Activated naive CD4-positive, alpha-beta T cell treated with anti-CD3 and anti-CD28 coated beads for 36 hours (primary cell): Measurements from ENCODE around the gene SMAD2. TPM values are rescaled to one million over a fixed set of nuclear protein-coding genes. Genes with fewer than 3 reads are reported as not detected.

Source experiments
- CTCF ChIA-PET: fragments of 350-600 bp; sonication (Branson Sonifier 250); formaldehyde crosslinking; loops from one replicate; lab custom pipeline; 2021; ENCODE audit warnings: antibody characterized with exemption; lab: Charles Lee
- DNase-seq: peaks from one replicate; pipeline ENCODE4 v3.0.0-alpha.2; 2020
- H3K27ac Mint-ChIP-seq: one replicate; pipeline ENCODE4 v1.8.0; 2021; ENCODE audit warnings: mild to moderate bottlenecking, mixed read lengths
- H3K27me3 Mint-ChIP-seq: one replicate; pipeline ENCODE4 v1.8.0; 2021; ENCODE audit warnings: low read depth, mixed read lengths
- H3K36me3 Mint-ChIP-seq: one replicate; pipeline ENCODE4 v1.8.0; 2021; ENCODE audit warnings: low read depth, mixed read lengths
- H3K4me1 Mint-ChIP-seq: one replicate; pipeline ENCODE4 v1.8.0; 2021; ENCODE audit warnings: low read depth, mixed read lengths
- H3K4me3 Mint-ChIP-seq: one replicate; pipeline ENCODE4 v1.8.0; 2021; ENCODE audit warnings: mild to moderate bottlenecking, moderate library complexity, mixed read lengths
- H3K9me3 Mint-ChIP-seq: one replicate; pipeline ENCODE4 v1.8.0; 2021; ENCODE audit warnings: mixed read lengths
- intact Hi-C: fragments of 100-400 bp; cut with micrococcal nuclease; formaldehyde crosslinking; loops from one replicate; pipeline ENCODE4 v1.15.1; 2023
- total RNA-seq, 2 experiments: library from RNA; stranded (reverse); gene quantifications; one replicate each; pipeline ENCODE4 v1.2.3, GENCODE V29; 2021

Gene SMAD2
- total RNA-seq, 2 experiments from 2014 or later, result 106 to 116 TPM

- DNase-seq, result no peak
- Mint-ChIP-seq H3K9me3 (no peaks in the 10 kb centered on the region), H3K27me3 (peaks cover 8% of the 10 kb centered on the region), H3K36me3 (no peaks in the 10 kb centered on the region), H3K4me3 (no peak overlapping the region), H3K27ac (no peak overlapping the region), H3K4me1 (no peaks in the 10 kb centered on the region)
- intact Hi-C loops, result no loop called here
- CTCF ChIA-PET, result no interaction called here
Measured at GRCh38 chr18:47797126-47797525, 133.3 kb downstream of the SMAD2 start.

GRCh38 chr18:47795434-47795814 lies 135.0 kb downstream of the SMAD2 start:
- H3K27me3 Mint-ChIP-seq, result peaks cover 8% of the 10 kb centered on the region
- no peaks in the 10 kb centered on the region for H3K9me3 Mint-ChIP-seq
- CTCF ChIA-PET, result no interaction called here
- H3K27ac Mint-ChIP-seq, result no peak overlapping the region
- H3K36me3 Mint-ChIP-seq, result no peaks in the 10 kb centered on the region
- intact Hi-C loops, result no loop called here
- no peak for DNase-seq
- no peaks in the 10 kb centered on the region for H3K4me1 Mint-ChIP-seq
- H3K4me3 Mint-ChIP-seq, result no peak overlapping the region

- H3K9me3 Mint-ChIP-seq, result no peaks in the 10 kb centered on the region
- no peak for DNase-seq
- intact Hi-C loops, result no loop called here
- no peaks in the 10 kb centered on the region for H3K36me3 Mint-ChIP-seq
- no peak overlapping the region for H3K4me3 Mint-ChIP-seq
- CTCF ChIA-PET, result interaction anchor here (1.2 kb wide), 1 partner anchor 22 kb away, joined by 3 read pairs; no protein-coding TSS in a partner anchor
- no peaks in the 10 kb centered on the region for H3K4me1 Mint-ChIP-seq
- H3K27me3 Mint-ChIP-seq, result peaks cover 8% of the 10 kb centered on the region
- no peak overlapping the region for H3K27ac Mint-ChIP-seq
Measured at GRCh38 chr18:47794725-47795433, 135.6 kb downstream of the SMAD2 start.

- intact Hi-C loops, result no loop called here
- H3K4me1 Mint-ChIP-seq, result no peaks in the 10 kb centered on the region
- no peaks in the 10 kb centered on the region for H3K9me3 Mint-ChIP-seq
- DNase-seq, result no peak
- CTCF ChIA-PET, result interaction anchor here (0.6 kb wide), 1 partner anchor 589 kb away, joined by 3 read pairs; no protein-coding TSS in a partner anchor
- no peak overlapping the region for H3K27ac Mint-ChIP-seq
- H3K4me3 Mint-ChIP-seq, result no peak overlapping the region
- peaks cover 8% of the 10 kb centered on the region for H3K27me3 Mint-ChIP-seq
- no peaks in the 10 kb centered on the region for H3K36me3 Mint-ChIP-seq
Measured at GRCh38 chr18:47793609-47794008, 136.8 kb downstream of the SMAD2 start.

DNA sequence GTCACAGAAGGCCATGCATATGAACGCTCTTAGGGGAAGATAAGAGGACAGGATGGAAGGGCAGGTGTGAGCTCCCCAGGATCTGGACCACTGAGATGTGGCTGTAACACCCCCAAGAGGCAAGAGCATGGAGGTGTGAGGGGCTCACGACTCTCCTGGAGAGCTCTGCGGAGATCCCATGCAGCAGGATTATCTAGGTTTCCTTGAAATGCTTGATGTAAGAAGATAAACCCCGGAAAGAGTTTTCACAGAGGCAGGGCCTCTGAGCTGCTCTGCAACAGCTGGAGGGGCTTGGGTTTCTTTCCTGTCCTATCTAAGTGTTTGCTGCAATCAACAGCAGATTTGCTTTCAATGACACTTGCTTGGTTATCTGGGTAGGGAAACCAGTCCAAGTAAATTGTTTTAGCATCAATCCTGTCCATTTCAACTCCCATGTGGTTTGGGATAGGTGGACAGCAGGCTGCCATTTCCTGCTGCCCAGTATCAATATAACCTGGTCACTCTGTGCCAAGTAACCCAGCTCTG lies 138.9 kb downstream of the SMAD2 start:
- no peak for DNase-seq
- Mint-ChIP-seq H3K4me1 (no peaks in the 10 kb centered on the region), H3K27me3 (peaks cover 8% of the 10 kb centered on the region), H3K4me3 (no peak overlapping the region), H3K36me3 (no peaks in the 10 kb centered on the region), H3K27ac (no peak overlapping the region), H3K9me3 (no peaks in the 10 kb centered on the region)
- CTCF ChIA-PET, result interaction anchor here (0.6 kb wide), 1 partner anchor 623 kb away, joined by 3 read pairs; no protein-coding TSS in a partner anchor
- intact Hi-C loops, result no loop called here

DNA sequence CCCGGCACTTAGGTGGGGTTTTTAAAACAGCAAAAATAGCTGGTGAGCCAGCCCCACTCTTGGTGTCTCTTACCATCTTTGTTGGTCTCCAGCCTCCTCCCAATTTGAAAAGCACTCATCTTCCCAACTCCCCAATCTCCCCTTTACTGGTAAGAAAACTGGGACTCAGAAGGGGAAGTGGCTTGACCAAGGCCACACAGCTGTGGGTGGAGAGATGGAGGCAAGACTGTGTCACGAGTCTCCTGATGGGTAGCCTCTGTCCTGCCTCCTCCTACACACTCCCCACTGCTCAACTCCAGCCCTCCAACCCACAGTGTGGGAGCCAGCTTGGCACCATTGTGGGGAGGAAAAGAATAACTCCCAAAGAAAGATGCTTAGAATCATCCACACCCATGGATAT lies 140.4 kb downstream of the SMAD2 start:
- H3K27ac Mint-ChIP-seq, result no peak overlapping the region
- peaks cover 6% of the 10 kb centered on the region for H3K27me3 Mint-ChIP-seq
- no peak for DNase-seq
- no peaks in the 10 kb centered on the region for H3K9me3 Mint-ChIP-seq
- intact Hi-C loops, result no loop called here
- no peaks in the 10 kb centered on the region for H3K36me3 Mint-ChIP-seq
- H3K4me1 Mint-ChIP-seq, result no peaks in the 10 kb centered on the region
- no peak overlapping the region for H3K4me3 Mint-ChIP-seq
- CTCF ChIA-PET, result interaction anchor here (0.7 to 0.9 kb wide), 2 partner anchors 213 to 482 kb away, joined by 3 to 4 read pairs; no protein-coding TSS in a partner anchor

GRCh38 chr18:47788621-47789020 lies 141.8 kb downstream of the SMAD2 start:
- Mint-ChIP-seq H3K27ac (no peak overlapping the region), H3K4me3 (no peak overlapping the region), H3K4me1 (no peaks in the 10 kb centered on the region), H3K9me3 (peaks cover 8% of the 10 kb centered on the region), H3K27me3 (peaks cover 2% of the 10 kb centered on the region), H3K36me3 (no peaks in the 10 kb centered on the region)
- no peak for DNase-seq
- intact Hi-C loops, result no loop called here
- CTCF ChIA-PET, result no interaction called here

GRCh38 chr18:47781561-47781960 lies 148.9 kb downstream of the SMAD2 start:
- DNase-seq, result no peak

GRCh38 chr18:47780011-47780725 lies 150.3 kb downstream of the SMAD2 start:
- Mint-ChIP-seq H3K27me3 (peaks cover 9% of the 10 kb centered on the region), H3K27ac (no peak overlapping the region), H3K36me3 (no peaks in the 10 kb centered on the region), H3K9me3 (peaks cover 10% of the 10 kb centered on the region), H3K4me3 (no peak overlapping the region), H3K4me1 (no peaks in the 10 kb centered on the region)
- CTCF ChIA-PET, result interaction anchor here (1.7 kb wide), 1 partner anchor 24 kb away, joined by 3 read pairs; no protein-coding TSS in a partner anchor
- intact Hi-C loops, result no loop called here
- DNase-seq, result no peak

More at GRCh38 chr18:47781561-47781960, 148.9 kb downstream of the SMAD2 start:
- intact Hi-C loops, result no loop called here
- H3K27me3 Mint-ChIP-seq, result peaks cover 5% of the 10 kb centered on the region
- no peak overlapping the region for H3K27ac Mint-ChIP-seq
- no peaks in the 10 kb centered on the region for H3K36me3 Mint-ChIP-seq
- no peaks in the 10 kb centered on the region for H3K4me1 Mint-ChIP-seq
- no peak overlapping the region for H3K4me3 Mint-ChIP-seq
- peaks cover 10% of the 10 kb centered on the region for H3K9me3 Mint-ChIP-seq
- CTCF ChIA-PET, result interaction anchor here (1.7 kb wide), 1 partner anchor 25 kb away, joined by 3 read pairs; no protein-coding TSS in a partner anchor

DNA sequence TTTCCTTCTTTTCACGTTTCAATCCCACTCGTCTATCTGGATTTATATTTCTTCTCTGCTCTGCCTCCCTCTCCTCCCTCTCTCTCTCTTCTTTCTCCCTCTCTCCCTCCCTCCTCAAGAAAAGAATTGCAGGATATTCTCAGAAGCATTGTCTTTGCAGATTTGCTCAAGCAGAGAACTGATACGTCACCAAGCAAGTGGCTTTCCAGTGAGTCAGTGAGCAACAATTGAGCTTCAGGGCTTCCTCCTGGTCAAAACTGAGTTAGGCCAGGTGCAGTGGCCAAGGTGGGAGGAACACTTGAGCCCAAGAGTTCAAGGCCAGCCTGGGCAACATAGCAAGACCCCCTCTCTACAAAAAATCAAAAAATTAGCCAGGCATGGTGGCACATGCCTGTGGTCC lies 151.1 kb downstream of the SMAD2 start:
- no peaks in the 10 kb centered on the region for H3K4me1 Mint-ChIP-seq
- CTCF ChIA-PET, result no interaction called here
- no peak overlapping the region for H3K27ac Mint-ChIP-seq
- no peaks in the 10 kb centered on the region for H3K36me3 Mint-ChIP-seq
- no peak for DNase-seq
- H3K9me3 Mint-ChIP-seq, result peaks cover 7% of the 10 kb centered on the region
- intact Hi-C loops, result no loop called here
- H3K4me3 Mint-ChIP-seq, result no peak overlapping the region
- H3K27me3 Mint-ChIP-seq, result peaks cover 9% of the 10 kb centered on the region

DNA sequence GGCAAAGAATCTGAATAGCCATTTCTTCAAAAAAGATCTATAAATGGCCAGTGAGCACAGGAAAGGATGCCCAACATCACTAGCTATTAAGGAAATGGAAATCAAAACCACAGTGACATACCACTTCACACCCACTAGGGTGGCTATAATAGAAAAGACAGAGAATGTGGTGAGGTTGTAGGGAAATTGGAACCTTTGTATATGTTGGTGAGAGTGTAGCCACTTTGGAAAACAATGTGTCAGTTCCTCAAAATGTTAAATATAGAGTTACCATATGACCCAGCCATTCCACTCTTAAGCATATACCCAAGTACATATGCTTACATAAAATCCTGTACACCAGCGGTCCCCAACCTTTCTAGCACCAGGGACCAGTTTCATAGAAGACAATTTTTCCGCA lies 152.8 kb downstream of the SMAD2 start:
- Mint-ChIP-seq H3K36me3 (no peaks in the 10 kb centered on the region), H3K4me3 (no peak overlapping the region), H3K27ac (no peak overlapping the region), H3K9me3 (no peaks in the 10 kb centered on the region), H3K27me3 (peaks cover 9% of the 10 kb centered on the region), H3K4me1 (no peaks in the 10 kb centered on the region)
- intact Hi-C loops, result no loop called here
- DNase-seq, result no peak
- CTCF ChIA-PET, result interaction anchor here (0.7 kb wide), 1 partner anchor 378 kb away, joined by 3 read pairs; no protein-coding TSS in a partner anchor

DNA sequence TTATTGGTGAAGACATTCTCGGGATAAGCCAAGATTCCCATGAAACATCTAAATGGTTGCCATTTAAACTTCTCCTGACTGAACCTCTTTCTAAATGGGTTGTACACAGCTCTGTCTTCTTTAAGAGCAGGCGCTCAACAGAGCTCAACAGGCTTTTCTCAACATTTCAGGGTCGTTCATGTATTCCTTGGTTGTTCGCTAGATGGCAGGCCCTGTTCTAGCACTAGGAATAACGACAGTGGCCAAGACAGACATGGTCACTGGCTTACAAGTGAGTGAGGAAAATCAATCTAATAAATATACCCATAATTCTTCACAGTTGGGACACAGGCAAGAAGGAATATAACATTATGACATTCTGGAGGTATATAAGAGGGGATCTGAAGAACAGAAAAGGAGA lies 154.5 kb downstream of the SMAD2 start:
- CTCF ChIA-PET, result interaction anchor here (2.5 kb wide), 1 partner anchor 221 kb away, joined by 11 read pairs; no protein-coding TSS in a partner anchor
- peaks cover 4% of the 10 kb centered on the region for H3K27me3 Mint-ChIP-seq
- H3K4me3 Mint-ChIP-seq, result no peak overlapping the region
- no peaks in the 10 kb centered on the region for H3K36me3 Mint-ChIP-seq
- H3K4me1 Mint-ChIP-seq, result no peaks in the 10 kb centered on the region
- H3K27ac Mint-ChIP-seq, result no peak overlapping the region
- H3K9me3 Mint-ChIP-seq, result no peaks in the 10 kb centered on the region
- intact Hi-C loops, result no loop called here
- no peak for DNase-seq
